ENCODE data around the gene MACF1.

- no peak for TF ChIP-seq POLR2A (IDR thresholded peaks at IDR 0.05; ENCODE audit: extremely low read depth, insufficient read length)
- no peak for TF ChIP-seq CTCF (IDR thresholded peaks at IDR 0.05; ENCODE audit: low read depth, low read length)
- no peak for TF ChIP-seq MYC (IDR thresholded peaks at IDR 0.05; ENCODE audit: low read depth, low read length)
Observed at GRCh38 chr1:39210649-39211048, 6.2 kb downstream of the MACF1 start.

Measured in NB4 (cell line).